GM19025 (cell line): ENCODE data around the gene SPDEF.

Source experiments
- ATAC-seq: cut with Tn5 transposase; IDR thresholded peaks from one replicate; pipeline ENCODE4 v1.9.1; 2021; ENCODE audit warnings: mild to moderate bottlenecking, low read depth, moderate library complexity; ENCODE audit not compliant: unreplicated experiment

The SPDEF gene

DNA sequence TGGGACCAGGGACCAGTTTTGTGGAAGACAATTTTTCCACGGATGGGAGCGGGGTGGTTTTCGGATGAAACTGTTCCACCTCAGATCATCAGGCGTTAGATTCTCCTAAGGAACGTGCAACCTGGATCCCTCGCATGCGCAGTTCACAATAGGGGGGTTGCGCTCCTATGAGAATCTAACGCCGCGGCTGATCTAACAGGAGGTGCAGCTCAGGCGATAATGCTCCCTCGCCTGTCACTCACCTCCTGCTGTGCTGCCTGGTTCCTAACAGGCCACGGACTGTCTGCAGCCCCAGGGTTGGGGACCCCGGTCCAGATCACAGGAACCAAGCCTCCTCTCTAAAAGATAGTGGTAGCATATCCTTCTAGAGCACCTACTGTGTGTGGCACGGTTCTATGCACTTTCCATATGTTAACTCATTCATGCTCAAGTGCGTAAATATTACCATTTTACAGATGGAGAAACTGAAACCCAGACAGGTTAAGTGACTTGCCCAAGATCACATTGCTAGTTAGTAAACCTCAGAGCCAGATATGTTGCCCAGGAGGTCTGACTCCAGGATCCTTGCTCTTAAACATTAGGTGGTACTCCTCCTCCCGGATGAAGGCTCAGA, 25.3 kb downstream of the SPDEF start:
- no peak for ATAC-seq

DNA sequence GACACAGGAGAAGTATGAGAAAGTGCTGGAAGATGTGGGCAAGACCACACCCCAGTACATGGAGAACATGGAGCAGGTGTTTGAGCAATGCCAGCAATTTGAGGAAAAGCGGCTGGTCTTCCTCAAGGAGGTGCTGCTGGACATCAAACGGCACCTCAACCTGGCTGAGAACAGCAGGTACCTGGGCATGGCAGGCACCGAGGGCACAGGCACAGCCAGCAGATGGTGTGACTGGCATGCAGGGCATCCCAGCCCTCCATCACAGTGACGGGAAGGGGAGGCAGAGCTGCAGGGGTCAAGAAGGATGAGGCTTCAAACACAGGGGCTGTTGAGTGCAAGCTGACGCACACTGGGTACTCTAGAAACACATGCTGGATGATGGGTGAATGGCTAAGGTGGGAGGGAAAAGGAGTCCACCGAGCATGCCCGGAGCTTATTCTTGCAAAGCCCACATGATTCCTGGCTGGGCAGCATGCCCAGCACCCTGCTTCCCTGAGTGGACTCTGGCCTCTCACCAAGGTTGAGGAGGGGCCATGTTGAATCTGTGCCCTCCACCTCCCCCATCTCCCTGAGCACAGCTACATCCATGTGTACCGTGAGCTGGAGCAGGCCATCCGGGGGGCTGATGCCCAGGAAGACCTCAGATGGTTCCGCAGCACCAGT, 26.3 kb downstream of the SPDEF start:
- no peak for ATAC-seq

- ATAC-seq, result no peak
Observed at GRCh38 chr6:34528996-34529664, 27.0 kb downstream of the SPDEF start.

GRCh38 chr6:34527751-34528670, 28.1 kb downstream of the SPDEF start:
- no peak for ATAC-seq

DNA sequence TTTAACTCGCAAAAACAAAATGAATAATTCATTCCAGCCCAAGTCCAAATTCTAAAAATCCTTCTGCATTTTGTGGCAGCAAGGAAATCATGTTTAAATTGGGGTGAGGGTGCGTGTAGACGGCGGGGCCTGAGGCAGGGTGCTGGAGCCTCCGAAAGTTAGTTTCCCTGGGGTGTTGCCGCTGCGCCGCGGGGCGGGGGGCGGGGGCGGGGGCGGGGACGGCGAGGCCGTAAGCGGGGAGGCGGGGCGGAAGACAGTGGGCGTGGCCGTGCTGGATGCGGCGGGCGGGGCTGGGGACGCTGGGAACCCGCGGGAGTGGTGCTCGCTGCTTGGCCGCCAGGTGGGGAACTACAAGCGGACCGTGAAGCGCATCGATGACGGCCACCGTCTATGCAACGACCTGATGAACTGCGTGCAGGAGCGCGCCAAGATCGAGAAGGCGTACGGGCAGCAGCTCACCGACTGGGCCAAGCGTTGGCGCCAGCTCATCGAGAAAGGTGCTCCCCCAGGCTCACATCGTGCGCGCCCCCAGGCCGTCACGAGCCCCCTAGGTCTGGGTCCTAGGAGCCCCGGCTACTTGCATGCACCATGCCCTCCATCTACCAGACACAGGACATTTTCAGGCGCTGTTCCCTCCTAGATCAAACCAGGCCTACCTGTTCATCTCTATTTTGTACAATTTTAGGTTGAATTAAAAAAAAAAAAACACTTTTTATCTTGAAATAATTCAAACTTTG, 29.0 kb downstream of the SPDEF start:
- ATAC-seq, result peak; percentile 84

- no peak for ATAC-seq
Observed at GRCh38 chr6:34526241-34526972, 29.7 kb downstream of the SPDEF start.

GRCh38 chr6:34525431-34526175, 30.5 kb downstream of the SPDEF start:
- ATAC-seq, result no peak

DNA sequence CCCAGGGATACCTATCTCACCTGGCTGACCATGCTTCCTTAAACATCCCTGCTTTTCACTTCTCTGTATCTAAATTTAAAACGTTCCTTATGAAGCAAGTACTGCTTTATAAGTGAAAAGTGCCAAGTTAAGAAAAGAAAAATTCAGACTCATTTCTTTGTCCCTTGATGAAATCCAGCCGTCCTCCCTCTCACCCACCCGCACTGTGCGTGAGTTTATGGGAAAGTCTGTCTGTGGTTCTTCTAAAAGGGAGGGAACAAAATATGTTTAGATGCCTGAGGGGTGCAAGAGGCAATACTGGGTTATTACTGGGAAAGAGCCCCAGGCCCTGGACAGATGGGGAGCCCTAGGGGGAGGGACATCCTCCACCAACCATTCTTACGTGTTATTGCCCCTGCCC, 31.2 kb downstream of the SPDEF start:
- ATAC-seq, result no peak

- ATAC-seq, result no peak
Observed at GRCh38 chr6:34524499-34524898, 31.6 kb downstream of the SPDEF start.

DNA sequence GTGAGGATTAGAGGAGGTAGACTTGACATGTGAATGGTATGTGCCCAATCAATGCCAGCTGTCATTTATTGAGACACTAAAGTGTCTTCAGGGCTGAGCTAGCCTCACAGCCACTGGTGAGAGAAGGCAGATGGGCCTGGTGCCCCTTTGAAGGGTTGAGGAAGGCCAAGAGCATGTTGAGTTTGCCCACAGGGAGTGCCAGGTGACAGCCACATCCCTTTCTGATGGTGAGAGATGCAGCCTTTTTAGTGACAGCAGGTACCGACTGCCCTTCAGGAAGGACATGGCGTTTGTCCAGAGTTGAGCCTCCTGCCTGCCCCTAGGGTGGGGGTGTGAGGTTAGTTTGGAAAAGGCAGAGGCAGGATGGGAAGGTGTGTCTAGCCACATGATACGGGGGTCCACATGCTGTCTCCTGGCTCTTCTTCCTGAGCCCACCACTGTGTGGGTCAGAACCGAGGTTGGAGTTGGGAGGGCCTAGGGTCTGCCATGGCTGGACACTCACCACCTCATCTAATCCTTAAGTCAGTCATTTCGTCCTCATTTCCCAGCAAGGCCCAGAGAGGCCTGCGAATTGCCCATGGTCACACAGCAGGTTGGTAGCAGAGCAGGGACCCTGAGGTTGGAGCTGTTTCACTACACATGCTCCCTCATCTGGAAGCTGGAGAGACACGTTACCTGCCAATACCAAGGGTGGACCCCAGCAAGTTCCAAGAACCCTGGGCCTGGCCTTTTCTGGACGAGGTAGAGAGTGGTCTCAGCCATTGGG, 32.5 kb downstream of the SPDEF start:
- ATAC-seq, result no peak

DNA sequence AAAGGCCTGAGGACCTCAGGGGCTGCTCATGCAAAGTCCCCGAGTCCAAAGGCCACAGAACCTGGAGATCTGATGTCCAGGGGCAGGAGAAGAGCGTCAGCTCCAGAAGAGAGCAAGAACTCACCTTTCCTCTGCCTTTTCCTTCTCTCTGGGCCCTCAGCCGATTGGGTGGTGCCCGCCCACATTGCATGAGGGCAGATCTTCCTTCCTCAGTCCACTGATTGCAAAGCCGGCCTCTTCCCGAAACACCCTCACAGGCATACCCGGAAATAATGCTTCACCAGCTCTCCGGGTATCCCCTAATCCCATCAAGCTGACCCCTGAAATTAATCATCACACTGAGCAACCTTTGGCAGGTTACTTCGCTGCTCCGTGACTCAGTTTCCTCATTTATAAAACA, 33.4 kb downstream of the SPDEF start:
- ATAC-seq, result no peak

GRCh38 chr6:34521463-34522285, 34.5 kb downstream of the SPDEF start:
- ATAC-seq, result no peak

- no peak for ATAC-seq
Observed at GRCh38 chr6:34520645-34521462, 35.3 kb downstream of the SPDEF start.

- no peak for ATAC-seq
Observed at GRCh38 chr6:34519971-34520644, 36.0 kb downstream of the SPDEF start.

GRCh38 chr6:34518669-34519365, 37.3 kb downstream of the SPDEF start:
- no peak for ATAC-seq
